SW 1271 (cell line): Measurements from ENCODE around the gene RPS15.
"Not testable (repeated sequence)": the region's sequence is repeated elsewhere in the genome, so short reads cannot be mapped to it uniquely, and the experiment has no call there.

Experiments
- DNase-seq, 2 experiments: peaks; one replicate each; lab custom pipeline; 2025; lab: John Stamatoyannopoulos, UW

The RPS15 gene

DNA sequence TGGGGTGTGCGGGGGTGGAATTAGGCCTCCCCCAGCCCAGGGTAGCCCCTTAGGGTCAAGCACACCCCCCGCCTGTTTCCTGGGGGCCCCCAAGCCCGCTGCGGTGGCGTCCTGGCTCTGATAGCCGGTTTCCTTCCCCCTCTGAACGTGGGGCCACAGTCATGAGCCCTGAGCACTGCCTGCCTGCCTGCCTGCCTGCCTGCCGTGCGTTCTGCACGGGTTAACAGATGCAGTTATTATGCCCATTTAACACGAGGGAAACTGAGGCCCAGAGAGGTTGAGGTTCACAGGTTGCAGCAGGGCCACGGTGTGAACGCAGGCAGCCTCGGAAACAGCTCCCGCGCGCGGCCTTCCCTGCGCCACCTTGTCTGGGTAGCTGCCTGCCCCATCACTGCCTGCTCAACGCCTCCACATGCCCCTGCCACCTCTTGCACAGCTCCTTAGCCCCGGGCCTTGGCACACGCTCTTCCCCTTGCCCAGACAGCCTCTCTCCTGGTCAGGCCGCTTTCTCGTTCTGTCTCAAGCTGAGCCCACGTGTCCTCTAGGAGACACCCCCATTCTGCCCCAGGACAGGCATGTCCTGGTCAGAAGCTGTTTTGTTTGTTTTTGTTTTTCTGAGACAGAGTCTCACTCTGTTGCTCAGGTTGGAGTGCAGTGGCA is 35.7 kb upstream of the RPS15 start:
- DNase-seq = no peak

DNA sequence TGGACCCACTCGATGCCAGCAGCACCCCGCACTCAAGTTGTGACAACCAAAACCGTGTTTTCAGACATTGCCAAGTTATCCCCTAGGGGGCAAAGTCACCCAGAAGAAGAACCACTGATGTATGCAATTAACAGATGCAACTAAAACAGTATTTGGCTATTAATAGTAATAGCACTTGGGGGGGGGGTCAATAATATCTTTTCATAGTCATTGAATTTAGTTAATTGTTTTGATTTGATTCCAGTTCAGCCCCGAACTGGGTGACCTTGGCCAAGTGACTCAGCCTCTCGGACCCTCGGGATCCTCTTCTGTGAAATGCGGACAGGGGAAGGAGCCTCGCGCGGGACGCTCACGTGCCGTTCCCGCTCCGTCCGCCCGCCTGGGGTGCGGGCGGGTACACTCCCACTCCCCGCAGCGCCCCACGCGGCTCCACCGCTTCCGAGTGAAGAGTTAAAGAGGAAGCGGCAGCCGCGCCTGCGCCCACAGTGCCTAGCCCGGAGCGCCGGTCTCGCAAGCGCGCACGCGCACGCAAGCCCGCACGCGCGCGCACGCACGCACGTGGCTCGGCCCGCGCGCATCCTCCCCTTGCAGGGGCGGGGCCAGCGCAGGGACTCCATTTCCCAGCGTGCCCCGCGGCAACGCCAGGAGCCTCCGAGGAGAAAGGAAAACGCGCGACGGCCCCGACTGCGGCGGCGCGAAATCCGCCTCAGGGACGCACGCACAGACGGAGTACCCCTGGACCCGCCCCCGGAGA is 31.2 kb upstream of the RPS15 start:
- peak; percentile 91 to 92 for DNase-seq

DNA sequence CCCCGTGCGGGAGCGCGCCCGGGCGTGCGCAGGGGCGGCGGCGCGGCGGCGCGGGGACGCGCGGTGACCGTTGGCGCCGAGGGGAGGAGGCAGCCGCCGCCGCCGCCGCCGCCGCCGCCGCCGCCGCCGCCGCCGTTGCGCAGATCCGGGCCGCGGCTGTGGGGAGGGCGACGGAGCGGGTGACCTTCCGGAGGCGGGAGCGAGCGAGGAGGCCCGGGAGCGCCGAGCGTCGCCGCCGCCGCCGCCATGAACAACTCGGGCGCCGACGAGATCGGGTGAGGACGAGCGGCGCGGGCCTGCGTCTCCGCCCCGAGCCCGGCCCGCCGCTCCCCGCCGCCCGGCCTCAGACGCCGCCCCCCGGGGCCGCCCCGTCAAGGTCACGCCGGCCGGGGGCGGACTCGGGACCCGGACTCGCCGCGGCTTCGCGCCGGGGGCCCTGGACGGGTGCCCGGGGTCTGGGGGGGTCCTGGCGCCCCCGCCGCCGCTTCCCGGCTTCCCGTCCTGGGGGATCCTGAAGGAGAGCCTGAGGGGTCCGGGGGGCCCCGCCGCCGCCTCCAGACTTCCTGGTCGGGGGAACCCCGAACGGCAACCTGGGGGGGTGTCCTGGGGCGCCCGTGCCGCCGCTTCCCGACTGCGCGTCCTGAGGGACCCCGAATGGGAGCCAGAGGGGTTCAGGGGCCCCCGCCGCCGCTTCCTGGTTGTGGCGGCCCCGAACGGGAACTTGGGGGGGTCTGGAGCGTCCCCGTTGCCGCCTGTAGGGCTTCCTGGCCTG is 30.5 kb upstream of the RPS15 start, which contains the start of gene DAZAP1:
Gene DAZAP1, plus strand, starts transcription at position 59 of the 772 bp plus-strand sequence. Its CDS starts 188 bp downstream, at position 247.
- DNase-seq = no peak

DNA sequence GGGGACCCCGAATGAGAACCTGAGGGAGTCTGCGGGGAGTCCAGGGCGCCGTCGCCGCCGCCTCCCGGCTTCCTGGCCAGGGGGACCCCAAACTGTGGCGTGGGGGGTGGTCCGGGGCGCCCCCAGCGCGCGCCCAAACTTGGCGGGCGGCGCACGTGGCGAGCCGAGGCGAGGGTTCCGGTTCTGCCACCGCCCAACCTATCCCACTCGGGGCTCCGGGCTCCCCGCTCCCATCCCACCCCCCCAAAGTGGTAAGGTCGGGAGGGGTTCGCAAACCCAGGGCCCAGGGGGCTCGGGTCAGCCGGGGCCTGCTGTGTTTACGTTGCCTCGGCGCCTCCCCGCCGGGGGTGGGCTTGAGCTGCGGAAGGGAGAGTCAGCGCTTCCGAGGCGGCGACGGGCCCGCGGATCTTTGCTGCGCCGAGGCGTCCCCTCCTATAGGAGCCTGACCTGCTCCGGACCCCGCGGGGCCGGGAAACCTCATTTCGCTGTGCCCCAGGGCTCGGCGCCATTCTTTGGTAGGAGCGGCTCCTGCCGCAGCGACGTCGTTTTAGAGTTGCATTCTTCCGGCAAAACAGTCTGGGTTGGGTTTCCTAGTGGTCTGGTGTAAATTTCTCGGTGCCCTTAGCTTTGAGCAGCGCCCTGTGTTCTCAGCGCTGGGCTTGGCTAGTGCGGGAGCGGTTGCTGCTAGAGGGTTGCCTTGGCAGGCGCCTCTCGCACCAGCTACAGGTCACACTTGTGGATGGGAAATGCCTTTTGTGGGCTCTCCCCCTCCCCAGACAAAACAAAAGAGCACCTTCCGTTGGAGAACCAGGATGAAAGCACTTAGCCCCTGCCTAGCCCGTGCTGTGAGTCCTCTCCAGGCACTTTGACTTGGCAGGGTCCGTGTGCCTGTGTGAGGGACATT is 29.6 kb upstream of the RPS15 start:
- DNase-seq = no peak

DNA sequence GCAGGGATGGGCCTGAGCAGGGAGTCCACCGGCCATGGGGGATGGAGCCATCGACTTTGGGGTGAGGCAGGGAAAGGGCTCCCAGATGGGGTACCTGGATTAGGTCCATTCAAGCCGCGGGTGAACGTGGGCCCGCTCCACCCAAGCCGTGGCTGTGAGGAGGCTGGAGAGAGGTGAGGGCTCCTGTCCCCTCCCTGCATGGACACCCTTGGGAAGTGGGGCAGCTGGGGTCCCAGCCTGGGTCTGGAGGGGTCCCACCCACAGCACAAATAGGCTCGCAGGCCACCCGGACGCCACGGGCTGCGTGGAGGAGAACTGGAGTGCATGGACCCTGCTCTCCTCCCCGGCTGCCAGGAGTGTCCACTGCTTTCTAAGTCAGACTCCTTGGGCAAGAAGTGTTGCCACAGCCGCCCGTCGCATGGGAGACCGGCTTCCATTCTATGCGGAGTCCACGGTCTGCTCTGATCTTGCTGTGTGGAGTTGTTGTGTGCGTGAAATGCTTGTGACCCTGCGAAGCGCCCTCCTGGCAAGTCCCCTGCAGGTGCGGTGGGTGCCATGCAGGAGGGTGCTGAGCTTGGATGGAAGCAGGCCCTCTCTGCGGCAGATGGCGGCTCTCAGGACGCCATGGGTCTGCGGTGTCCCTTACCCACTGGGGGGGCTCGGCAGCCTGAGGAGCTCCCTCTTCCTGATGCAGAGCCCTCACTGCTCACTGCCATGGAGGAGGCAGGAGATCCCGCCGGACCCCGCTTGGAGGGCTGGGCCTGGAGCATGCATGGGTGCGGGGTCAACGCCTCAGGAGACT is 28.8 kb upstream of the RPS15 start:
- no peak for DNase-seq

DNA sequence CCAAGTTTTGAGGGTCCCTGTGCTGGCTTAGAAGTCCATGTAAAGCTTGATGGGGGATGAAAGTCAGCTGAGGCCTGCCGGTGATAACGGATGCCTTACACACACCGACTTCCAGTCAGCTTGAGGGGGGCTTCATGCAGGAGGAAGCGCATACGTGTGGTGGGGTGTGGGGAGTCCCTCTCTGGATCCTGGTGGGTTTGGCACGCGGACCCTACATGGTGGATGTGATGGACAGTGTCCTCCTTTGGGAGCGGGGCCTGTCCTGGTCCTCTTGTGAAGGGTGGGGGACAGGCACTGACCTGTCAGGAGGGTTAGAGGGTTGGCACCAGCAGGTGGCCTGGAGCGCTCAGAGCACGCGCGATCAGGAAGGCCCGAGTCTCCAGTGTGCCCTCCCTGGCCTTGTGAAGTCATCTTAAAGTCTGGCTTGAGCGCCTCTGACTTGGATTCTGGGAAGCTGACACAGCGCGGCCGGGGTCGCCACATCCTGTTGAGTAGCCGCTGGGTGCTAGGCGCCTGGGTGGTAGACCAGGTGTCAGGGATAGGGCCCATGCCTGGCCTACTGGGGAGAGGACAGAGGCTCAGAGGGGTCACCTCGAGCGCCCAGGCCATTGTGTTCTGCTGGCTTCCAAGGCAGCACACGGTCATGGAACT is 27.9 kb upstream of the RPS15 start:
- DNase-seq = no peak

DNA sequence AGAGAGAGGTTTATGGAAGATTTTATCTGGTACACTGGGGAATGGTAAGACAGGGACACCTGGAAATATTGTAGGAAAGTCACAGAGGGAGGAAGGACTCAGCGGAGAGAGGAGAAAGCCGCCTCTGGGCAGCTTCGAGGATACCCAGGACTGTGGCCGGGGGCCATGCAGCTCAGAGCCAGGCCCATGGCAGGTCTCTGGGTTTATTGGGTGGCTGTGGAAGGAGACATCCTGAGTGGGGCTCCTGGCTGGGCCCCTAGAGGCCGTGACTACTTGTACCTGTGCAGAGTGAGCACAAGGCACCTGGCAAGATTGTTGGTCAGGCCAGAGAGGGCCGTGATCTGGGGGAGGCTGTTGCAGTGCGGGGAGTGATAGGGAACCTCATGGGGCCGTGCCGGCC is 27.4 kb upstream of the RPS15 start:
- no peak for DNase-seq

DNA sequence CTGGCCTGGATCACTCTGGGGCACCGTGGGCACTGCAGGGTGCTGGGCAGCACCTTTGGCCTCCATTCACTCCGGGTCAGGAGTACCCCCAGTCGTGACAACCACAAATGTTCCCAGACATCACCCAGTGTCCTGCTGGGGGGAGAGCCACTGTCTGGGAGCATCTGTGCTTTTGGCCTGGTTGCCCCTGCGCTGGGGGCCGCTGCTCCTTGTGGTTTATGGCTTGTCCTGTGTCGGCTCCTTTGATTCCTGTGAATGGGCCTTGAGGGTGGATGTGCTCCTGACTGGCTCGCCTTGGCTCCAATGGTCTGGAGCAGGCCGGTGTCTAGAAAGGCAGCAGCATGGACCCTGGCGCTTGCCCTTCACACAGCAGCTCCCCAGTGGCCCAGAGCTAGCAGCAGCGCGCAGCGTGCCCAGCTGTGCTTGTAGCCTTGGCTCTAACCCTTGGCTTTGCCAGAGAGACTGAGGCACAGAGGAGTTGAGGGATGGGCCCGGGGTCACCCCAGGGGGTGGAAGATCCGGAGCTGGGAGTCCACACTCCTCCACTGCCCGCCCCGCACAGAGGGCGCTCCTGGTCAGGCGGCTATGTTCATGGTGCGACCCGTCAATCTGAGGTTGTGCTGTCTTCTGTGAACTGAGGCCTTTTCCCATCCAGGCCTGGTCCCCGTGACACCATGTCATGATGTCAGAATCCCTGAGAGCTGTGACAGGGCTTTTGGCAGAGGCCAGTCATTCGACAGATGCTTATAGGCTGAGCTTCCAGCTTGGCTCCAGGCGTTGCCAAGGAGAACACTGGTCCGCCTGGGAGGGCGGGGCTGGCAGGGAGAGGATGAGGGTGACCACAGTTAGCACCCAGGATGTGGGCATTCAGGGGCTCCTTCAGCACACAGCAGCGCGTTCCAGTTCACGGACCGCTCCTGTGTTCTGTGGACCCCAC is 26.7 kb upstream of the RPS15 start:
- DNase-seq = no peak

DNA sequence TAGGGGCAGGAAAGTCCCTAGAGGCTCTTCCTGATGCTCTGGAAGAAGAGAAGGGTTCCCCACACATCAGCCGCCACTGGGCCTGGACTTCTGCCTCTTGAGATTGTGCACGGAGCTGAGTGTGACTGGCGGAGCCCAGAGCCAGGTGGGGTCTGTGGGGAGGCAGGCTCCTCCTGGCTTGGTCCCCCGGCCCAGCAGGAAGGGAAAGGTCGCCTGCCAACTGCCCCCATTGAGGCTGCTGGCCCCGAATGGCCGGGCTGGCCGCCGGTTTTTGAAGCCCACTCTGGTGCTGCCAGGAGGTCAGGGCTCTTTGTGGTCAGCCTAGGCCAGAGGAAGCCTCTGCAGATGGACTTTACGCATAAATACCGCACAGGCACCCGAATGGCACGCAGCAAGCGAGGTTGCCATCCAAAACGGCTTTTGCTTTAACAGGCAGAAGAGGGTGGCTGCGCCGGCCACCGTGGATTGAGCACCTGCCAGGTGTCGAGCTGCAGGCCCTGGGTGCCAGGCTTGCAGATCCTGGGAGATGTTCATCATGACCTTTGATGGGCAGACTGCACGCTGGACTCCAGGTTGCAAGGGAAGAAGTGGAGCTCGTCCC is 25.8 kb upstream of the RPS15 start:
- no peak for DNase-seq

DNA sequence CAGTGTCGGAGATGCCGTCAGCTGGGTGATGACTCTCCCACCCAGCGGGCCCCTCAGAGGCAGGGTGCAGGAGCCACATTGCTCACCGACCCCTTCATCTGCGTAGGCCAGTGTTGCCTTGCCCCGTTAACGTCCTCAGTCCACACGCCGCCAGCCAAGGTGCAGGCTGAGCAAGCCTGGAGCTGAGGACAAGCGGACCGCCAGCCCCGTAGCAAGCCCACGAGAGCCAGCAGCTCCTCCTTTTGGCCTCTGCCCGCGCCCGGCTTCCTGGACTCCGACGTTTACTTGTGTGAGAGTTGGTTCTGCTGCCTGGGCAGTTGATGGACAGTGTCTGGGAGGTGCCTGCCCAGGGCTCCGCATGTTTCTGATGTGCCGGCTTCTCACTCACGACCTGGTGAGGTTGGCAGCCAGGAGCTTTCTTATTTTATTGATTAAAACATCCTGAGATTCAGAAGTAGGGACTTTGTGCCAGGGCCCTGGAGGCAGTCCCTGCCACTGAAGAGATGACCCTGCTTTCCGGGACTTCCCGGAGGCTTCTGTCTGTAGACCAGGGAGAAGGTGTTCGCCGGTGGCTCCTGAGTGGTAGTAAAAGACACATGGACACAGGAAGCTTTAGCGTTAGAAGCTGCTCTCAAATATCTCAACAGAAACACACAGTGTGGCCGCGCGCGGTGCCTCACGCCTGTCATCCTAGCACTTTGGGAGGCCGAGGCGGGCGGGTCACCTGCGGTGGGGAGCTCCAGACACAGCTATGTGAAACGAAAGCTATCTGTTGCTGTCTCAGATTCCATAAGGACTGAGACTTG is 25.0 kb upstream of the RPS15 start:
- DNase-seq = no peak

DNA sequence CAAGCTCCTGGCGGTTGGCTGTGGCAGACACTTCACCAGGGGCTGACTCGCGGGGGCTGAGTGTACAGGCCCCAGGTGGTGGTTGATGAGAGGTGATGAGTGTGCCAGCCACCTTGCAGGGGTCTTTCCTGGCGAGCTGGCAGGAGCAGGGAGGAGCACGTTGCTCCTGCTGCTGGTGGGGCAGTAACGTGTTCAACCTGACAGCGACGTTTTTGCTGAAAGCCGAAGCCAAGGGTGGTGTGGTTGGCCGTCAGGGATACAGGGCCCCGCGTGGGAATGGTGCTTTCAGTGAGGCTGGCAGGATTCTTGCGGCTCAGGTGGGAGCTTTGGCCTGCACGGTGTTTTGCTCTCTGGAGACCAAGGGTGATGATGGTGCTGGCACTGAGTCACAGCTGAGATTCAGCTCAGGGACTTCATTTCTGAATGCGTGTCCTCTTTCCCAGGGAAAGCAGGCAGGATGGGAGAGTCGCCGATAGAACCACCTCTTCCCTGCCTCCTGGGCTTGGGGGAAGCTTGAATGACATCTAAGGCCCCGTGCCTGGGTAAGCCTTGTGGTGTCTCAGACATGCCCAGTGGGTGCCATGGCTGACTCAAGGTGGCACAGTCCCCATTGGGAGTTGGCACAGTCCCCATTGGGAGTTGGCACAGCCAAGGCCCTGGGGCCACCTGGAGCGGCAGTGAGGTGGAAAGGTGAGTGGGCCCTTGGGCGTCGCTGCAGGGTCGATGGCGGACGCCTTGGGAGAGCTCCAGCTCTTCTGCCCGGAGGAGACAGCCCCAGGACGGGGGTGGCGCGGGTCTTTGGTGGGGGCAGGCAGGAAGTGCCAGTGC is 22.0 kb upstream of the RPS15 start:
- no peak for DNase-seq

DNA sequence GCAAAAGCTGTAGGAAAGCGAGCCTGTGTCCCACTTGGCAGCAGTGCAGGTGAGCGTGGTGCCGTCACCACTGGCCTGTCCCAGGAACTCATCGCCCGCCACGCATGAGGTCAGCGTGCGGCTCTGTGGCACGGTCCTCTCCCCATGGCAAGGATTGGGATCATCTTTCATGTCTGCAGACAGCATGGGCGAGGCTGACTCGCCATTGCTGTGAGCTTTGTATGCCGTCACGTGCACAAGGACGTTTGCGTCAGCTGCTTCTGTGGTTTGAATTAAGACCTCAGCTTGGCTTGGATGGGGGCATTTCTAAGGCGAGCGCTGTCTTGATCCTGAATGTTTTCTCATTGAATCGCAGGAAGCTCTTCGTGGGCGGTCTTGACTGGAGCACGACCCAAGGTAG is 21.1 kb upstream of the RPS15 start:
- DNase-seq = no peak

DNA sequence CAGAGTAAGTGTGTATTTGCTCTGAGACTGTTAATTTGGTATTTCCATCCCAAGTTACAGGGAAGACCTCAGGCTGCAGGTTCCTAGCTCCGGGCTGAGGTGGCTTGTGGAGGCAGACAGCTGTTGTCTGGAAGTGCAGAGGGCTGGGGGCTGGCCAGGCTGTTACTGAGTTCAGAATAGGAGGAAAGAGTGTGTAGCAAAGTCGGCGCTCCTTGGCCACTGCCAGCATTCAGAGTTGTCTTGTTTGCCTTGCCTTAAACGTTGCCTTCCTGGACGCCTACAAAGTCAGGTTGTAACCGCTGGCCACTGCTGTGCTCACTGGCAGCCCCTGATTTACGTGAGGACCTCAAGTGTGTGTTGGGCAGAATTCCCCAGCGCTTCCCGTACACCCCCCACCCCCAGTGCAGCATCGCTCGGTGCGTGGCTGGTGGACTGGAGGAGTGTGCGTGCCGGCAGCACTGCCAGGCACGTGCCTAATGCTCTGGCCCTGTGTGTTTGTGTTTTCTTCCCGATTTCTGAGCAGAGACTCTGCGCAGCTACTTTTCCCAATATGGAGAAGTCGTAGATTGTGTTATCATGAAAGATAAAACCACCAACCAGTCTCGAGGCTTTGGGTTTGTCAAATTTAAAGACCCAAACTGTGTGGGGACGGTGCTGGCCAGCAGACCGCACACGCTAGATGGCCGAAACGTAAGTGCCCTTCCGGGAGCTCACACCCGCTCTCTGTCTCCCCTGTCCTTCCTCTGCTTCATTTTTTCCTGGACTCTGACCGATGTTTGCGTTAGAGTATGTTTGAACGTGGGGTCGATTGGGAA is 20.3 kb upstream of the RPS15 start:
- DNase-seq = no peak

DNA sequence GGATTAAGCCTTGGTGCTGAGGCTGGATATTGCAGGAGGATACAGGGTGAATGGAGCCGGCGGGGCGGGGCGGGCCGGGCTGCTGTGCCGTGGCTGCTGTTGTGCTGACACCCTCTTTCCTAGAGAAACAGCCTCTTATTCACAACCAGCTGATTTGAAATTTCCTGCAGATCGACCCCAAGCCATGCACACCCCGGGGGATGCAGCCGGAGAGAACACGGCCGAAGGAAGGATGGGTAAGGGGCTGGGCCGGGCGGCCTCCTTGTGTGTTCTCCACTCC is 19.8 kb upstream of the RPS15 start:
- no peak for DNase-seq

DNA sequence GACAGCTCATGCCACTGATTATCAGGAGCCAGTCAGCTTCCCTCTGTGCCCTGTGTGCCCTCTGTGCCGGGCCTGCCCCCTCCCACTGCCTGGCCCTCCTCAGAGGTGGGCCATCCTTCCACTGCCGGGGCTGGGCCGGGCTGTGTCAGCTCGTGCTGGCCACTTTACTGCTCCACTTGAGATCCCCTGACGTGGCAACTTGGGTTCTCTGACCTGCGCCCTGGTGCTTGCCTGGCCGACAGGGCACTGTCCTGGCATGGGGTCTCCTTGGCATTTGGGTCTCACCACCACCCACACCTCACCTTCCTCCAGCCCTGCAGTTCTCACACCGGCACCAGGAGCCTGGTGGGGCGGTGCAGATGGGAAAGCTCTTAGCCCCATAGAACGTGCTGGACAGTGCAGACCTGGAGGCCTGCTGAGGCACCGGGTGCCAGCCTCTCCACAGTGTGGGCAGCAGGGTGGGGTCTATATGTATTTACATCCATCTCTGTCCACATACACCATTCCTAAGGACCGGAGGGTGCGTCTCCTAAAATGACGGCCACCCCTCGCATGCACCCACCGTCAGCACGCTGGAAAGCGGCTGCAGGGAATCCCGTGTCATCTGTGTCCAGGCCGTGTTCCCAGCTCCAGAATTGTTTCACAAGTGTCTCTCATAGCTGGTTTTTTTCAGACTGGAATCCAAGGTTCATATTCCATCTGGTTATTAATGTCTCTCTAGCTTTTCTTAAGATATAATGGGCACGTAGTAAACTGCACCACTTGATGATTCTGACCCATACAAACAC is 19.1 kb upstream of the RPS15 start:
- DNase-seq = no peak

DNA sequence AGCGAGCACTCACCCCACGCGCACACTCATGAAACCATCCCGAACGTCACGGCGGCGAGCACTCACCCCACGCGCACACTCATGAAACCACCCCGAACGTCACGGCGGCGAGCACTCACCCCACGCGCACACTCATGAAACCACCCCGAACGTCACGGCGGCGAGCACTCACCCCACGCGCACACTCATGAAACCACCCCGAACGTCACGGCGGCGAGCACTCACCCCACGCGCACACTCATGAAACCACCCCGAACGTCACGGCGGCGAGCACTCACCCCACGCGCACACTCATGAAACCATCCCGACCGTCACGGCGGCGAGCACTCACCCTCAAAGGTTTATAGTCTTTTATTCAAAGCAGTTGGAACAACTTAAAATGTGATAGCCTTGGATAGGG is 18.1 kb upstream of the RPS15 start:
- DNase-seq = not testable (repeated sequence)
